Left forelimb (tissue), 1 donor: ENCODE measurements around the gene CACNA1I.

ENCODE experiments used
- DNase-seq: peaks from one replicate; pipeline ENCODE4 v3.0.0-alpha.2; 2018; ENCODE audit warnings: low spot score

The CACNA1I gene

GRCh38 chr22:39535831-39536449 lies 34.6 kb upstream of the CACNA1I start:
- DNase-seq: no peak

GRCh38 chr22:39536711-39537110 lies 33.8 kb upstream of the CACNA1I start:
- DNase-seq: no peak

- DNase-seq: no peak
Observed at GRCh38 chr22:39537975-39538374, 32.6 kb upstream of the CACNA1I start.

- no peak for DNase-seq
Observed at GRCh38 chr22:39543095-39543494, 27.5 kb upstream of the CACNA1I start.

DNA sequence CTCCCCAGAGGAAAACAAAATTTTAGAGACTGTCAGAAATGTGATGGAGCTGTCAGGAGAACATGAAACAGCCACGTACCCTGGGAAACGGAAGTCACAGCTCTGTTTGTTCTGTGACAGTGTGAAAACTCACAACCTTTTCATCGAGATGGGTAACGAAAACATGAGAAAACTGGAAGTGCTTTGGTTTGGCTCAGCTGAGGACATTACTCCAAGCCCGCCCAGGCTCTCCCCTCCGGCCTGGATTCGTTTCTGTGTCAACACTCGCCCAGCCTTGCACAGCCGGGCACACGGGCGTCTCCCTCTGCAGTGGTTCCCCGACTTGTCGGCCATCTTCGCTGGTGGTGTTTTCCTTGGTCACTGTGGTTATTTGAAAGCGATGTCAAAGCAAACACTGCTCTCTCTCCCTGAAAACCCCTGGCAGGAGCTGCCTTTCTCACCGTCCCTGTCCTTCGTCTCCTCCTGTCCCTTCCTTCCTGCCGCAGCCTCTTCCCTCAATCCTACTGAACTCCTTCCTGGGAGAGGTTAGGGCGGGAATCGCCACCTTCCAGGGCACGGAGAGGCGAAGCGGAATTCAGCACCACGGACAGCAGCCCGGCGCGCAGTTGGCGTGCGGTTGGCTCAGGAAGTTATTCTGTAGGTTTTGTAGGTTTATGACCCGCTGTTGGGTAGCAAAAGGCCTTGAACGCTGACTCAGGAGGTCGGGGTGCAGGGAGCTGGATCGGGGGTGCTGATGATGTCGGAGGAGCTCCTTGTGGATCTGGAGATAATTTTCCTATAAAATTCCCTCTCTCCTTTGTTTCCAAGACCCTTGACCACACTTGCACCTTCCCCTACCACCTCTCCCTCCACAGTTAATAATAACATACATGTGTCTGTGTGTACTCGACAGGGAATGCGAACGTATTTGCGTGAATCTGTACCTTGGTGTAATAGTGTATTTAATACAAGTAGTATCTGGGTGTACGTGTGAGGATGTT lies 24.9 kb upstream of the CACNA1I start:
- no peak for DNase-seq

DNA sequence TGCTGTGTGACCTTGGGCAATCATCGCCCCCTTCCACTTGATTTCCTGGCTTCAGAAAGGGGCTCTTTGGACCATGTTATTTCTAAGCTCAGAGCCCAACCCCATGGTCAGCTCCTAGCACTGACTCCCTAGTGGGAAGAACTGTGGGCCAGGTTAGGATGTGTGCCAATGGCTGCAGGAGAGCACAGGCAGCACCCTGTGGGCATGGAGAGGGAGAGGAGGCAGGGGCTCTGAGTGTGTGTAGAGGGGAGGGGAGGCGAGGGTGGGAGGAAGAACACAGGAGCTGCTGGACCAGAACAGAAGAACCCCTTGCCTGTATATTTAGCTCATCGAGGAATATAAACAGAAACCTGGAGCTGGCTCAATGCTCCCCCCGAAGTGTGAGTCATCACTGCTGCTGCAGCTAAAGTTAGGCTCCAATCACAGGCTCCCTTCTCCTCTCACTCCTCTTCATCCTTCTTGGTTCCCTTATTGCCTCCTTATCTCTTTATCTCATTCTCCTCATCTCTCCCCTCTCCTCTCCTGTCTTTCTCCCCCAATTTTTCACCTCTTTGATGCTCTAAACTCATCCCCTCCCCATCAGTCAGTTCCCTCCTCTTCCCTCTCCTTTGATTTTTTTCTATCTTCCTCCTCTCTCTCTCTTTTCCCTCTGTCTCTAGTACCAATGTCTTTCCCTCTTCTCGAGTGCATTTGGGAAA lies 23.5 kb upstream of the CACNA1I start:
- no peak for DNase-seq

GRCh38 chr22:39547587-39547947 lies 23.0 kb upstream of the CACNA1I start:
- no peak for DNase-seq

DNA sequence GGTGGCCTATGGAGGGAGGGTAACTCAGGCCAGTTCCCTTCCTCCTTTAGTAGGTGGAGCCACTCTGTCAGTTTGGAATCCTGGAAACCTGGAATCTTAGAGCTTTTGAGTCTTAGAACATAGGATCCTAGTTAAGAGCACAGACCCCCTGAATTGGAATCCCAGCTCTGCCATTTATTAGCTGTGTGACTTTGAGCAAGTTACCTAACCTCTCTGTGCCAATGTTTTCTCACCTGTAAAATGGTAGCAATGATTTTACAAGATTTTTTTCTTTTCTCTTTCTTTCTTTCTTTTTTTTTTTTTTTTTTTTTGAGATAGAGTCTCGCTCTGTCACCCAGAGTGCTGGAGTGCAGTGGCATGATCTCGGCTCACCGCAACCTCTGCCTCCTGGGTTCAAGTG lies 17.1 kb upstream of the CACNA1I start:
- no peak for DNase-seq

- no peak for DNase-seq
Observed at GRCh38 chr22:39554151-39554550, 16.4 kb upstream of the CACNA1I start.

GRCh38 chr22:39556970-39557841 lies 13.3 kb upstream of the CACNA1I start:
- DNase-seq: no peak

DNA sequence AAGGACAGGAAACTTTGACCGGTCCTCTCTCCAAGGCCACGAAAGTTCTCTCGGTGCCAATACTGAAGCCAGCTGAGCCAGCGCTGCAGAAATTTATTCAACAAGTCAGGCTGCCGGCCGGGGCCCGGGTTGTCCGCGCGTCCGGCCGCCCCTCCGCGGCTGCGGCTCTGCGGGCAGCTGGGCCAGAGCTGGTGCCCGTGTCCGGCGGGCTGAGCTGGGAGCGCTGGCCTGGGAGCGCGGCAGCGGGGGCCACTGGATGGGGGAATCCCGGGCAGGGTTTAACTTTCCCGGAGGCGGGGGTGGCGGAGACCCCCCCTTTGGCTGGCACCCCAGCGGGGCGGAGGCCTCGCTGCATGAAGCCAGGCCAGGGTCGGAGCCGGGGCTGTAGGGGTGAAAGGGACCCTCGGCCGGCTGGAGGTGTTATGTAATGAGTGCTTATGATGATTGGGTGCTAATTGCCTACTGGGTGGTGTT lies 12.3 kb upstream of the CACNA1I start:
- no peak for DNase-seq

GRCh38 chr22:39558950-39559349 lies 11.6 kb upstream of the CACNA1I start:
- DNase-seq: no peak

GRCh38 chr22:39559456-39560105 lies 11.0 kb upstream of the CACNA1I start:
- DNase-seq: no peak

DNA sequence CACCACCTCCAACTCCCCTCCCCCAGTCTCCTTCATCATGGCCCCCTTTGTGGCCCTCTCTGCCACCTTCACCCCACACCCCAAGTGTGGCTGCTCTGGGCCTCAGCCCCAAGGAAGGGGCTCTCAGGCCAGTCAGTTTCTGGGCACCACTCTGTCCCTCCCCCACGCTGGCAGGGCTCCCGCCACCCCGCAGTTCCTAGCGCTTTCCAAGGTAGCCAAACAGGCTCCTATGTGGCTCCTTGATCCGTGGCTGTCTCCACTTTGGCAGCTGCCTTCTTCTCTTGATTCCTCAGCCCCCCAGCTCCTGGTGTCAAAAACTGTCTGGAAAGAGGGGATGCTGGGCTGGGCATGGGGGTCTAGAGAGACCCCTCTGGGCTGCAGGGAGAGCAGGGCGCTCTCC lies 10.4 kb upstream of the CACNA1I start:
- DNase-seq: no peak

- DNase-seq: no peak
Observed at GRCh38 chr22:39562839-39563489, 7.6 kb upstream of the CACNA1I start.

GRCh38 chr22:39563571-39564428 lies 6.8 kb upstream of the CACNA1I start:
- no peak for DNase-seq

- no peak for DNase-seq
Observed at GRCh38 chr22:39565414-39565944, 5.1 kb upstream of the CACNA1I start.

DNA sequence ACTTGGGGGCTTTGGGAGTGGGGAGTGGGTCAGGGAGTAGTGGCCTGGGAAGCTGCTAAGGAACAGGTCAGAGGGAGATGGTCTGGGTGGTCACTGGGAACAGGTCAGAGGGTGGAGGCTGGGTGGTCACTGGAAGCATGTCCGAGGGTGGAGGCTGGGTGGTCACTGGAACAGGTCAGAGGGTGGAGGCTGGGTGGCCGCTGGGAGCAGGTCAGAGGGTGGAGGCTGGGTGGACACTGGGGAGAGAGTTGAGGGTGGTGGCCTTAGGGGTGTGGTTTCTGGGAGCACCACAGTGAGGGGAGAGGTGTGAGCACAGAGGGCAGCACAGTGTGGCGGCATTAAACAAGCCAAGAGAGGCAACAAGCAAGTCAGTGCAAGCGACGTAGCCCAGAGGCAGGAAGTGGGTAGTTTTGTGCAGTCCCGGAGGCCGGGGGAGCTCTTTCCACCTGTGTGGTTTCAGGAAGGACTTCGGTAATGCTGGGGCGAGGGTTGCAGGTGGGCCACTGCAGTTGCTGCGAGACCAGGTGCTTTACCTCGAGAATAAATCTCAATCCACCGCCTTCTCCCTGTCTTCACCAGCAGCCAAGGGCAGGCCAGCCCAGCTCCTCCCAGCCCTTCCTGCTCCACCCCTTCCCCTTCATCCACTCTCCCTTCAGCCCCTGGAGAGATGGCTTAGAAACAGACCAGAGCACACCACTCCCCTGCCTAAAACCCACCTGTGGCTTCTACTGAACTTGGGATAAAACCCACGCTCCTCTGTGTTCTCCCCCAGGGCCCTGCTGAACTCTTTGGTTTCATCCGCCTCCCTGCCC lies 3.2 kb upstream of the CACNA1I start:
- DNase-seq: no peak
